HCT116 (cell line): ENCODE data around the gene IRF2BP1.

Experiments
- CTCF ChIP-seq, 3 experiments: fragments of 200-600 bp in 1 of 3; sonication (generic) in 1 of 3; IDR thresholded peaks in 2 of 3; conservative IDR thresholded peaks in 1 of 3; 2 replicates each; pipeline ENCODE4 v1.5.1; 2012 to 2017; ENCODE audit warnings: low read depth in 2 of 3, low read length in 2 of 3, antibody characterized with exemption in 1 of 3, borderline replicate concordance in 1 of 3, control low read depth in 1 of 3, mild to moderate bottlenecking in 1 of 3, mixed read lengths in 1 of 3, mixed run types in 1 of 3, moderate library complexity in 1 of 3; ENCODE audit not compliant: insufficient read depth in 1 of 3
- EZH2 ChIP-seq: fragments of 200-600 bp; sonication (generic); IDR thresholded peaks from 2 replicates; pipeline ENCODE4 v1.6.1; 2017; ENCODE audit warnings: antibody characterized with exemption, mixed run types
- EZH2phosphoT487 ChIP-seq: fragments of 200-600 bp; IDR thresholded peaks from 2 replicates; pipeline ENCODE4 v1.6.1; 2018; ENCODE audit warnings: antibody characterized with exemption, borderline replicate concordance
- MAX ChIP-seq: IDR thresholded peaks from 2 replicates; pipeline ENCODE4 v1.6.1; 2012
- POLR2A ChIP-seq: IDR thresholded peaks from 2 replicates; pipeline ENCODE4 v1.7.0; 2011; ENCODE audit warnings: borderline replicate concordance; ENCODE audit not compliant: insufficient read depth, insufficient read length; ENCODE audit errors: extremely low read depth
- RAD21 ChIP-seq: IDR thresholded peaks from 2 replicates; pipeline ENCODE4 v1.6.1; 2012; ENCODE audit warnings: low read depth, mild to moderate bottlenecking
- SIN3A ChIP-seq: IDR thresholded peaks from 2 replicates; pipeline ENCODE4 v1.6.1; 2012; ENCODE audit warnings: low read depth
- TCF7L2 ChIP-seq: IDR thresholded peaks from 2 replicates; pipeline ENCODE4 v1.7.0; 2011; ENCODE audit warnings: borderline replicate concordance, inconsistent platforms; ENCODE audit not compliant: insufficient read depth, insufficient read length; ENCODE audit errors: extremely low read depth
- ZFX ChIP-seq: fragments of 450-650 bp; IDR thresholded peaks from 2 replicates; pipeline ENCODE4 v1.6.1; 2017
- ZNF274 ChIP-seq: fragments of 200-500 bp; sonication (Bioruptor generic); IDR thresholded peaks from 2 replicates; pipeline ENCODE4 v1.6.1; 2014; ENCODE audit warnings: mild to moderate bottlenecking, low read depth, low read length, inconsistent platforms

GRCh38 chr19:45881909-45882528 is 3.9 kb downstream of the IRF2BP1 start:
- no peak for TF ChIP-seq EZH2phosphoT487
- TF ChIP-seq ZNF274, result no peak
- no peak for TF ChIP-seq TCF7L2
- no peak for TF ChIP-seq RAD21
- TF ChIP-seq EZH2, result no peak
- no peak for TF ChIP-seq CTCF (IDR thresholded peaks at IDR 0.05 in 2 of 3, conservative IDR thresholded peaks at IDR 0.05 in 1 of 3; ENCODE audit: borderline replicate concordance in 1 of 3, insufficient read depth in 1 of 3, low read depth in 2 of 3, low read length in 2 of 3)
- TF ChIP-seq POLR2A, result no peak
- no peak for TF ChIP-seq ZFX
- TF ChIP-seq MAX, result no peak
- TF ChIP-seq SIN3A, result no peak
